ENCODE results near the gene PPM1F.

The PPM1F gene

GRCh38 chr22:21938906-21939305 lies 13.7 kb downstream of the PPM1F start:
- no peak for DNase-seq

GRCh38 chr22:21938071-21938822 lies 14.4 kb downstream of the PPM1F start:
- peak; percentile 86 for DNase-seq

GRCh38 chr22:21937821-21938070 lies 14.9 kb downstream of the PPM1F start:
- DNase-seq: peak; percentile 95

GRCh38 chr22:21937041-21937820 lies 15.4 kb downstream of the PPM1F start:
- DNase-seq: no peak

GRCh38 chr22:21936151-21936775 lies 16.4 kb downstream of the PPM1F start:
- DNase-seq: no peak

GRCh38 chr22:21933910-21934309 lies 18.7 kb downstream of the PPM1F start:
- DNase-seq: no peak

GRCh38 chr22:21933413-21933812 lies 19.2 kb downstream of the PPM1F start:
- DNase-seq: no peak

- DNase-seq: no peak
Observed at GRCh38 chr22:21932347-21932746, 20.3 kb downstream of the PPM1F start.

GRCh38 chr22:21931056-21931455 lies 21.6 kb downstream of the PPM1F start:
- no peak for DNase-seq

- no peak for DNase-seq
Observed at GRCh38 chr22:21929253-21929652, 23.4 kb downstream of the PPM1F start.

- DNase-seq: no peak
Observed at GRCh38 chr22:21928048-21928447, 24.6 kb downstream of the PPM1F start.

- no peak for DNase-seq
Observed at GRCh38 chr22:21927174-21927823, 25.3 kb downstream of the PPM1F start.

- no peak for DNase-seq
Observed at GRCh38 chr22:21926728-21927127, 25.9 kb downstream of the PPM1F start.

GRCh38 chr22:21923163-21923561 lies 29.5 kb downstream of the PPM1F start:
- no peak for DNase-seq

GRCh38 chr22:21922370-21923162 lies 30.1 kb downstream of the PPM1F start:
- no peak for DNase-seq

GRCh38 chr22:21921729-21922128 lies 30.9 kb downstream of the PPM1F start:
- no peak for DNase-seq

GRCh38 chr22:21921184-21921721 lies 31.4 kb downstream of the PPM1F start:
- DNase-seq: no peak

GRCh38 chr22:21920341-21921183 lies 32.1 kb downstream of the PPM1F start:
- DNase-seq: no peak

- no peak for DNase-seq
Observed at GRCh38 chr22:21919526-21920307, 32.9 kb downstream of the PPM1F start.

- DNase-seq: no peak
Observed at GRCh38 chr22:21918466-21919185, 34.0 kb downstream of the PPM1F start.
